ENCODE data around the gene URM1.

URM1 gene

GRCh38 chr9:128383007-128383753, 12.0 kb downstream of the URM1 start:
- TF ChIP-seq CTCF (IDR thresholded peaks at IDR 0.05), result no peak

- no peak for TF ChIP-seq CTCF (IDR thresholded peaks at IDR 0.05)
Observed at GRCh38 chr9:128383791-128384190, 12.6 kb downstream of the URM1 start.

- no peak for TF ChIP-seq CTCF (IDR thresholded peaks at IDR 0.05)
Observed at GRCh38 chr9:128384801-128385495, 13.8 kb downstream of the URM1 start.

- no peak for TF ChIP-seq CTCF (IDR thresholded peaks at IDR 0.05)
Observed at GRCh38 chr9:128385496-128386460, 14.6 kb downstream of the URM1 start.

- no peak for TF ChIP-seq CTCF (IDR thresholded peaks at IDR 0.05)
Observed at GRCh38 chr9:128388150-128388549, 17.0 kb downstream of the URM1 start.

- TF ChIP-seq CTCF (IDR thresholded peaks at IDR 0.05), result no peak
Observed at GRCh38 chr9:128389395-128390149, 18.4 kb downstream of the URM1 start.

Data from LNCAP (cell line).